CD1c-positive myeloid dendritic cell (primary cell): ENCODE results near the gene SIVA1.

Source experiments
- DNase-seq: peaks from one replicate; pipeline ENCODE4 v3.0.0-alpha.2; 2016; ENCODE audit errors: extremely low spot score

The SIVA1 gene

GRCh38 chr14:104771374-104771773 is 18.4 kb downstream of the SIVA1 start:
- no peak for DNase-seq

- DNase-seq, result no peak
These were observed 19.2 kb downstream of the SIVA1 start for GRCh38 chr14:104771918-104772706.

- no peak for DNase-seq
These were observed 20.0 kb downstream of the SIVA1 start for GRCh38 chr14:104772707-104773504.

GRCh38 chr14:104773505-104774452 is 20.8 kb downstream of the SIVA1 start:
- DNase-seq, result no peak

- DNase-seq, result no peak
These were observed 21.6 kb downstream of the SIVA1 start for GRCh38 chr14:104774453-104775072.

- DNase-seq, result no peak
These were observed 22.1 kb downstream of the SIVA1 start for GRCh38 chr14:104775073-104775489.

GRCh38 chr14:104776481-104776880 is 23.5 kb downstream of the SIVA1 start:
- no peak for DNase-seq

GRCh38 chr14:104776961-104777807 is 24.2 kb downstream of the SIVA1 start:
- no peak for DNase-seq

- DNase-seq, result no peak
These were observed 24.9 kb downstream of the SIVA1 start for GRCh38 chr14:104777808-104778249.

GRCh38 chr14:104778694-104779331 is 25.9 kb downstream of the SIVA1 start:
- no peak for DNase-seq

GRCh38 chr14:104779776-104780512 is 27.0 kb downstream of the SIVA1 start:
- no peak for DNase-seq

GRCh38 chr14:104780513-104781030 is 27.6 kb downstream of the SIVA1 start:
- no peak for DNase-seq

GRCh38 chr14:104781271-104782077 is 28.5 kb downstream of the SIVA1 start:
- DNase-seq, result no peak

- no peak for DNase-seq
These were observed 29.3 kb downstream of the SIVA1 start for GRCh38 chr14:104782086-104782807.

- no peak for DNase-seq
These were observed 29.8 kb downstream of the SIVA1 start for GRCh38 chr14:104782808-104783139.

- DNase-seq, result no peak
These were observed 30.7 kb downstream of the SIVA1 start for GRCh38 chr14:104783484-104784217.

- no peak for DNase-seq
These were observed 31.2 kb downstream of the SIVA1 start for GRCh38 chr14:104784218-104784568.
